Heart right ventricle (tissue), 16 donors: Measurements from ENCODE around the gene SNW1. TPM values are rescaled to one million over a fixed set of nuclear protein-coding genes. Genes with fewer than 3 reads are reported as not detected.
A peak's percentile ranks its signal among the peaks of the same experiment; 100 is the strongest.

Experiments
- ATAC-seq, 8 donors: fragments of 200-7000 bp; cut with Tn5 transposase; one replicate each; pipeline ENCODE4 v1.9.1; 2020; ENCODE audit warnings: mild to moderate bottlenecking in 8 of 8, moderate library complexity in 8 of 8, moderate number of reproducible peaks in 1 of 8
- DNase-seq, 2 donors: peaks; one replicate each; pipeline ENCODE4 v3.0.0-alpha.2; 2020
- H3K27ac ChIP-seq, 10 donors: fragments of 200-600 bp; sonication (generic) in 2 of 10; one replicate each; pipeline versions ENCODE4 v1.5.0 to v1.8.0; 2020 to 2022; ENCODE audit warnings: mild to moderate bottlenecking in 3 of 10
- H3K27me3 ChIP-seq, 7 donors: fragments of 200-600 bp; one replicate each; pipeline ENCODE4 v1.8.0; 2021 to 2022; ENCODE audit warnings: mild to moderate bottlenecking in 2 of 7
- H3K36me3 ChIP-seq, 9 donors: fragments of 200-600 bp; sonication (generic) in 1 of 9; one replicate each; pipeline versions ENCODE4 v1.5.0 to v1.8.0; 2020 to 2022; ENCODE audit warnings: mild to moderate bottlenecking in 2 of 9
- H3K4me1 ChIP-seq, 9 donors: fragments of 200-600 bp; sonication (generic) in 1 of 9; one replicate each; pipeline versions ENCODE4 v1.5.0 to v1.8.0; 2020 to 2022; ENCODE audit warnings: mild to moderate bottlenecking in 4 of 9
- H3K4me3 ChIP-seq, 10 donors: fragments of 200-600 bp; sonication (generic) in 2 of 10; one replicate each; pipeline versions ENCODE4 v1.5.0 to v1.8.0; 2020 to 2022; ENCODE audit warnings: mild to moderate bottlenecking in 7 of 10, moderate library complexity in 2 of 10
- H3K9me3 ChIP-seq, 11 donors: fragments of 200-600 bp in 10 of 11; sonication (generic) in 2 of 11; one replicate each; pipeline versions ENCODE4 v1.5.0 to v1.8.0; 2013 to 2022; ENCODE audit warnings: mild to moderate bottlenecking in 2 of 11, control low read depth in 1 of 11, moderate library complexity in 1 of 11
- CTCF ChIP-seq, 9 donors: fragments of 200-600 bp; sonication (generic) in 2 of 9; IDR thresholded peaks; one replicate each; pipeline versions ENCODE4 v1.5.0 to v1.8.0; 2021 to 2022; ENCODE audit warnings: antibody characterized with exemption in 9 of 9, mild to moderate bottlenecking in 5 of 9, moderate library complexity in 1 of 9
- WGBS, 2 donors: extraction: QIAGEN DNeasy Blood & Tissue Kit; methylation state at CpG; one replicate each; pipeline ENCODE4 v1.1.7; 2013; ENCODE audit warnings: inconsistent platforms in 1 of 2; 5-methylcytosine and 5-hydroxymethylcytosine counted together
- intact Hi-C, 10 donors: fragments of 100-400 bp; cut with DNase I; formaldehyde crosslinking; loops; one replicate each; pipeline versions ENCODE4 v1.11.1 to v1.14.2; 2022
- long read RNA-seq, 3 donors: library from polyadenylated mRNA; unstranded; transcript quantifications; one replicate each; pipeline ENCODE4 v2.0.0, GENCODE V29; 2020 to 2021
- polyA plus RNA-seq, 2 donors: library from polyadenylated mRNA; stranded (reverse); fragments of 200-250 nt; gene quantifications; one replicate each; pipeline ENCODE4 v1.2.3, GENCODE V29; 2013
- total RNA-seq, 10 donors: library from RNA; stranded (reverse); fragmentation: NEBNext Ultra II Directional in 3 of 10; extraction: Animal tissue kit (Norgen Biotek cat#: 25700) in 3 of 10; gene quantifications; one replicate each; pipeline versions ENCODE4 v1.2.1 to v1.2.4, GENCODE V29; 2021 to 2023
- donor health status: Arrhythmogenic right ventricular cardiomyopathy.
- donor health status: ischemic (EF 13 %, LVEDD 7.1; RV severe dilation, severe dysfunction).
- donor health status: healthy with polysubstance abuse.
- donor health status: DM: no; HTN: yes; CAD: no.
- donor health status: DM: no; HTN: no; CAD: no.
- donor health status: ischemic (EF 25% LVEDD 6.9; RV normal size, moderate dysfunction).
- donor health status: ischemic (EF 25% LVEDD 5.7; RV mildly dilated, moderate dysfunction).
- donor health status: healthy.
- donor health status: DM: yes; HTN: yes; CAD: no.
- donor health status: Ischemic cardiomyopathy.
- donor health status: ischemic (EF 35%, LVEDD 5.7; RV mildly dilated, moderate dysfunction).
- donor health status: nonischemic (EF 11% LVEDD 7.7; RV severe dilation, severe dysfunction).
- donor health status: DM: yes; HTN: yes; CAD: no.
- donor health status: PGD.
- donor health status: ischemic (EF 29% LVEDD 5.4; RV normal size, mild dysfunction).
- donor health status: nonischemic (EF 23%, LVEDD 6.1; RV moderate dilation, normal function).

Gene SNW1
- total RNA-seq (10 to 100 TPM; 46.8 to 69.1 (median 56.2) TPM), polyA plus RNA-seq (10 to 100 TPM; 23.3 to 39.9 TPM)
- long read RNA-seq, donor 1, transcript SNW1-201 (14 exons, 2,163 nt), result major isoform, 19 of 35 reads
- long read RNA-seq, donor 1, partial matches to known transcripts, result 12 of 35 reads
- long read RNA-seq, donor 1, other reads (novel, unspliced or antisense), result 4 of 35 reads
- long read RNA-seq, donor 2, transcript SNW1-201 (14 exons, 2,163 nt), result major isoform, 19 of 38 reads
- long read RNA-seq, donor 2, partial matches to known transcripts, result 14 of 38 reads
- long read RNA-seq, donor 2, other reads (novel, unspliced or antisense), result 4 of 38 reads
- long read RNA-seq, donor 3, transcript SNW1-201 (14 exons, 2,163 nt), result major isoform, 46 of 56 reads
- long read RNA-seq, donor 3, partial matches to known transcripts, result 7 of 56 reads
- long read RNA-seq, donor 3, other reads (novel, unspliced or antisense), result 3 of 56 reads

GRCh38 chr14:77760381-77761204, at the start of gene SNW1:
SNW1 (minus strand) TSS chr14:77761156; CDS start chr14:77761127, 29 bp downstream.
- peak within 1 kb of the TSS; percentile 70 to 97 (median 90) for H3K4me3 ChIP-seq
- H3K4me1 ChIP-seq, result peaks cover 0 to 48% (median 35%) of the 10 kb centered on the region in 9 donors
- H3K9me3 ChIP-seq, result no peaks in the 10 kb centered on the region
- H3K36me3 ChIP-seq, result peaks cover 0 to 25% (median 0%) of the 10 kb centered on the region in 9 donors
- intact Hi-C loops, result loop anchor here in 6 of 10 donors (1.0 to 5.0 kb wide), 5 partner anchors 37 to 52 kb away; partner anchors contain the start of genes ADCK1 (in 5 of the 6), ALKBH1 (in 1 of the 6) and SLIRP (in 1 of the 6)
- 0 to 1% methylated on average over 60 of the region's 60 CpGs for WGBS, 2 donors
- DNase-seq, result peak; percentile 90 to 93
- peak in 1 of 9 donors; percentile 9 for TF ChIP-seq CTCF (IDR thresholded peaks at IDR 0.05)
- no peaks in the 10 kb centered on the region for H3K27me3 ChIP-seq
- peak; percentile 96 to 99 (median 98) for ATAC-seq
- H3K27ac ChIP-seq, result peak within 1 kb of the TSS; percentile 74 to 98 (median 94)

GRCh38 chr14:77809011-77809410, 48.1 kb upstream of the SNW1 start:
- no peaks in the 10 kb centered on the region for H3K27me3 ChIP-seq
- peaks cover 0 to 4% (median 0%) of the 10 kb centered on the region in 9 donors for H3K4me1 ChIP-seq
- intact Hi-C loops, result loop anchor here in 1 of 10 donors (10.0 kb wide), 1 partner anchor 154 kb away; no protein-coding TSS in a partner anchor
- H3K9me3 ChIP-seq, result no peaks in the 10 kb centered on the region
- no peak overlapping the region for H3K4me3 ChIP-seq
- H3K36me3 ChIP-seq, result no peaks in the 10 kb centered on the region
- ATAC-seq (no peak), DNase-seq (no peak)
- no peak overlapping the region for H3K27ac ChIP-seq
- 100% methylated on average over 1 of the region's 1 CpG for WGBS, 2 donors
- TF ChIP-seq CTCF (IDR thresholded peaks at IDR 0.05), result no peak

- Histone ChIP-seq H3K36me3 (no peaks in the 10 kb centered on the region), H3K27me3 (no peaks in the 10 kb centered on the region), H3K27ac (no peak overlapping the region), H3K4me3 (no peak overlapping the region), H3K9me3 (no peaks in the 10 kb centered on the region), H3K4me1 (peaks cover 0 to 4% (median 0%) of the 10 kb centered on the region in 9 donors)
- ATAC-seq (no peak), DNase-seq (no peak)
- intact Hi-C loops, result loop anchor here in 1 of 10 donors (10.0 kb wide), 1 partner anchor 153 kb away; no protein-coding TSS in a partner anchor
- 96 to 99% methylated on average over 3 of the region's 3 CpGs for WGBS, 2 donors
- TF ChIP-seq CTCF (IDR thresholded peaks at IDR 0.05), result no peak
These were observed 47.3 kb upstream of the SNW1 start for GRCh38 chr14:77808250-77808649.

- Histone ChIP-seq H3K27ac (no peak overlapping the region), H3K4me3 (no peak overlapping the region), H3K27me3 (no peaks in the 10 kb centered on the region), H3K36me3 (no peaks in the 10 kb centered on the region), H3K9me3 (no peaks in the 10 kb centered on the region), H3K4me1 (peaks cover 0 to 16% (median 3%) of the 10 kb centered on the region in 9 donors)
- no peak for ATAC-seq
- no peak for TF ChIP-seq CTCF (IDR thresholded peaks at IDR 0.05)
- WGBS, 2 donors, result 89 to 93% methylated on average over 6 of the region's 6 CpGs
- DNase-seq, result no peak
- intact Hi-C loops, result loop anchor here in 1 of 10 donors (10.0 kb wide), 1 partner anchor 151 kb away; no protein-coding TSS in a partner anchor
These were observed 44.8 kb upstream of the SNW1 start for GRCh38 chr14:77805706-77806105.
